Endometrial microvascular endothelial cells (primary cell): Measurements from ENCODE around the gene RALGPS1. TPM values are rescaled to one million over a fixed set of nuclear protein-coding genes. Genes with fewer than 3 reads are reported as not detected.

ENCODE experiments used
- in situ Hi-C: cut with HindIII; loops from 2 replicates; pipeline ENCODE4 v1.10.0; 2017; ENCODE audit warnings: low sequenced_read_pairs, low pct_unique_long_range_greater_than_20kb; ENCODE audit errors: inconsistent ontology term
- total RNA-seq: library from RNA; depleted of rRNA; stranded (reverse); fragments of >200 nt; gene quantifications from one replicate; pipeline ENCODE4 v1.2.3, GENCODE V29; 2015; ENCODE audit errors: inconsistent ontology term

RALGPS1 gene
- total RNA-seq, 1 donor from 2014 or later = 1.6 TPM

DNA sequence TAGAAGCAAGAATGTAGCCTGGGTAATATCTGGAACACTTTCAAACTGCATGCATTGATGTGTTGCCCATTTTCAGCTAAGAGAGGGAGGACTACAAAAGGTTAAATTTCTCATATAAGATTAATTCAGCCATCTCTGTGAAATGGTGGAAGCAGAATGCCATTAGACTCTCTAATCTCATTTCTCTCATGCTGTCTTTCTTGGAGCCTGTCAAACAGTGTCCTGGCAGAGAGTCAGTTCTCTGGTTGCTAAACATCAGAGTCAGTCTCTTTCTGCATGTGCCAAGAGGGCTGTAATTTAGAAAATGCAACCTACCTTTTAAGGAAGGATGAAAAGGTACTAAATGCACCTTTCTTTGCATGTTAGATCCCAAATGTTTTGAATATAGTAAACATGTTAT is 349.1 kb downstream of the RALGPS1 start:
- in situ Hi-C loops = no loop called here

DNA sequence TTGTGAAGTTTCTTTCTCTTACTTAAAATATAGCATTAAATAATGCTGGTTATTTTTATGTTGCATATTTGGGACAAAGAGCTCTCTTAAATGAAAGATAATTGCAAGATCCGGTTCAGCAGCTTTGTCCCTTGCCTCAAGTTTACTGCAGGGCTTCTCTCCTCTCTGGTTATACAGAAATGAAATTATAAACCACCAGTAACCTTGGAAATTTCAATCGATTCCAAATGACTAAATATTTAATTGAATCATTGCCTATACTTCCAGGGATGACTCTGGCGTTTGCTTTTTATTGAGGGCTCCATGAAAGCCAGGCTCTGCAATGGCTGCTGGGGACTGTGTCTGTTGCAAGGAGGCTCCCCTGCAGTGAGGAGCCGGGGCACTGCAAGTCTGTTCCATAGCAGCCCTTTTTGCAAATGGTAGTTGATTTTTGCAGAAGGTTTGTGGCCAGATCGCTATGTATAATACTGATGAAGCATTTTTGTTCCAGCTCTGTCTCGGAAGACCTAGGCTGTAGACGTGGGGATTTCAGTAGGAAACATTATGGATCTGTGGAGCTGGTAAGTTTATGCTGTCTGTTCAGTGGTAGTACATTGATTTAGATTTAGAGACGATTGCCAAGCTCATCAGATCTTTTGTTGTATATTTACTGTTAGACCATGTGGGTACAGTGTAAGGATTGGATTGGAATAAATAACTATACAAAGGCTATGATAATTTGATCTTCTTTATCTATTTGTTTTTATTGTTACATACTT is 350.1 kb downstream of the RALGPS1 start, which contains the start of gene GARNL3:
GARNL3 (plus strand) TSS at position 313 of the 758 bp plus-strand sequence; CDS start at position 417, 104 bp downstream.
- in situ Hi-C loops = no loop called here

DNA sequence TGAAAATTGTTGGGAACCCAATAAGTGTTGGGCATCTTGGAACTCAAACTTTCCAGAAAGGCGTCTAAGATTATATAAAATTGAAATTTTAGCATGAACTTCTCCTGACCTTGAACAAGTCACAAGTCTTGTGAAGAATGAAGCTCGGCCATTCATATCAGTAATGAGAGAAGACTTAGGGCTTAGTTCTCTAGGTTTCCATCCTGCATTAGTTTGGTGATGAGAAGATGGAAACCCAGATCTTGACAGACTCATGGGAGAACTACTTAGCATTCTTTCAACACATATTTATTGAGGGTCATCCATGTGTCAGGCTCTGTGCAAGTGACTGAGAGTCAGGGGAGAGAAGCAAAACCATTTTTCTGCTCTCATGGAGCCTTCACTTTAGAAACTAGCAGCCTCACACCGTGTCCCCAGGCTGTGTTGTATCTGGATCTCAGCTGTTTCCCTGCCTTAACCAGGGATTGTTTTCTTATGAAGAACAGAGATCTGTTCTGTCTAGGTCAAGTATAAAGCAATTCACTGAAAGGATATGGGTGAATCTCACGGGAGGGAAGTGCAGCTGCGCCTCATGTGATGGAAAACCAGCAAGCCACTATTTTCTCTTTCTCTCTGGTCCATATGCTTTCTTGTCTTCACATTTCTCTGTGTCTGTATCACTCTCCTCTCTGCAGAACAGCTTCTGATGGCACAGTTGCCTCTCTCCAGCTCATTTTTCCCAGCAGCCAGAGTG is 353.4 kb downstream of the RALGPS1 start:
- in situ Hi-C loops = no loop called here

DNA sequence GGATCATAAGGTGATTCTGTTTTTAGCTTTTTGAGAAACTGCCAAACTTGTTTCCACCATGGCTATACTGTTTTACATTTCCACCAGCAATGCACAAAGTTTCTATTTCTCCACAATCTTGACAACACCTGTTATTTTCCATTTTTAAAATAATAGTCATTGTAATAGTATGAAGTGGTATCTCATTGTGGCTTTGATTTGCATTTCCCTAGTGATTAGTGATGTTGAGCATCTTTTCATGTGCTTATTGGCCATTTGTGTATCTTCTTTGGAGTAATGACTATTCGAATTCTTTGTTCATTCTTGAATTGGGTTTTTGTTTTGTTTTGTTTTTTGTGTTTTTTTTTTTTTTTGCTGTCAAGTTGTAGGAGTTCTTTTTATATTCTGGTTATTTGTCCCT is 354.9 kb downstream of the RALGPS1 start:
- in situ Hi-C loops = no loop called here

Other genes starting within 250 kb of the RALGPS1 start
- 4.3 TPM for gene ZBTB43, start 109.7 kb upstream of the RALGPS1 start, total RNA-seq
- 3.6 TPM for gene ZBTB34, start 54.1 kb upstream of the RALGPS1 start, total RNA-seq
- gene ANGPTL2, start 207.9 kb downstream of the RALGPS1 start, total RNA-seq = 10.2 TPM